Endothelial cell (in vitro differentiated cells): ENCODE measurements around the gene CCDC85B. TPM values are rescaled to one million over a fixed set of nuclear protein-coding genes. Genes with fewer than 3 reads are reported as not detected.

Experiments used
- DNase-seq: peaks from one replicate; pipeline ENCODE4 v3.0.0; 2021; ENCODE audit warnings: low spot score
- H3K27ac Mint-ChIP-seq: one replicate; pipeline ENCODE4 v1.8.0; 2021; ENCODE audit warnings: mixed read lengths, inconsistent platforms; ENCODE audit not compliant: unreplicated experiment
- H3K27me3 Mint-ChIP-seq: one replicate; pipeline ENCODE4 v1.8.0; 2021; ENCODE audit warnings: mild to moderate bottlenecking, moderate library complexity, mixed read lengths, inconsistent platforms; ENCODE audit not compliant: unreplicated experiment
- H3K36me3 Mint-ChIP-seq: one replicate; pipeline ENCODE4 v1.8.0; 2021; ENCODE audit warnings: mild to moderate bottlenecking, low read depth, mixed read lengths, inconsistent platforms; ENCODE audit not compliant: unreplicated experiment
- H3K4me1 Mint-ChIP-seq: one replicate; pipeline ENCODE4 v1.8.0; 2021; ENCODE audit warnings: mild to moderate bottlenecking, mixed read lengths, inconsistent platforms; ENCODE audit not compliant: unreplicated experiment
- H3K4me3 Mint-ChIP-seq: one replicate; pipeline ENCODE4 v1.8.0; 2021; ENCODE audit warnings: mild to moderate bottlenecking, mixed read lengths, inconsistent platforms; ENCODE audit not compliant: unreplicated experiment
- H3K9me3 Mint-ChIP-seq: one replicate; pipeline ENCODE4 v1.8.0; 2021; ENCODE audit warnings: mixed read lengths, inconsistent platforms; ENCODE audit not compliant: unreplicated experiment
- CTCF ChIP-seq: fragments of 200-600 bp; sonication (generic); IDR thresholded peaks from one replicate; pipeline ENCODE4 v1.5.0; 2021; ENCODE audit warnings: antibody characterized with exemption; ENCODE audit not compliant: unreplicated experiment
- total RNA-seq: library from RNA; stranded (reverse); fragmentation: NEBNext Ultra II Directional; extraction: Animal tissue kit (Norgen Biotek cat#: 25700); gene quantifications from one replicate; pipeline ENCODE4 v1.2.1, GENCODE V29; 2021; ENCODE audit not compliant: unreplicated experiment

Gene CCDC85B
- total RNA-seq, 1 donor from 2014 or later = 90.7 TPM

- TF ChIP-seq CTCF = no peak
- Mint-ChIP-seq H3K27me3 (peaks cover 12% of the 10 kb centered on the region), H3K27ac (no peak within 1 kb of the TSS), H3K4me1 (no peaks in the 10 kb centered on the region), H3K9me3 (no peaks in the 10 kb centered on the region), H3K4me3 (no peak within 1 kb of the TSS), H3K36me3 (peaks cover 4% of the 10 kb centered on the region)
- DNase-seq = no peak
Observed at GRCh38 chr11:65879617-65880016, 10.9 kb upstream of the CCDC85B start, which contains the start of gene CTSW. CTSW (plus strand) TSS chr11:65879837; CDS start chr11:65879855, 18 bp downstream.

- no peaks in the 10 kb centered on the region for H3K9me3 Mint-ChIP-seq
- no peak for TF ChIP-seq CTCF
Observed at GRCh38 chr11:65880027-65880426, 10.4 kb upstream of the CCDC85B start.

GRCh38 chr11:65880844-65881421 lies 9.5 kb upstream of the CCDC85B start:
- H3K4me3 Mint-ChIP-seq = no peak overlapping the region
- H3K4me1 Mint-ChIP-seq = no peaks in the 10 kb centered on the region
- no peak for DNase-seq
- H3K36me3 Mint-ChIP-seq = peaks cover 9% of the 10 kb centered on the region
- H3K27ac Mint-ChIP-seq = no peak overlapping the region
- TF ChIP-seq CTCF = no peak
- H3K9me3 Mint-ChIP-seq = no peaks in the 10 kb centered on the region
- peaks cover 12% of the 10 kb centered on the region for H3K27me3 Mint-ChIP-seq

More at GRCh38 chr11:65880027-65880426, 10.4 kb upstream of the CCDC85B start:
- peaks cover 7% of the 10 kb centered on the region for H3K36me3 Mint-ChIP-seq
- peaks cover 12% of the 10 kb centered on the region for H3K27me3 Mint-ChIP-seq
- no peak for DNase-seq
- H3K27ac Mint-ChIP-seq = no peak overlapping the region
- no peaks in the 10 kb centered on the region for H3K4me1 Mint-ChIP-seq
- H3K4me3 Mint-ChIP-seq = no peak overlapping the region

- TF ChIP-seq CTCF = no peak
- peaks cover 8% of the 10 kb centered on the region for H3K4me1 Mint-ChIP-seq
- no peak overlapping the region for H3K4me3 Mint-ChIP-seq
- peaks cover 11% of the 10 kb centered on the region for H3K27me3 Mint-ChIP-seq
- no peaks in the 10 kb centered on the region for H3K9me3 Mint-ChIP-seq
- DNase-seq = no peak
- peak overlapping the region; percentile 61 for H3K27ac Mint-ChIP-seq
- peaks cover 16% of the 10 kb centered on the region for H3K36me3 Mint-ChIP-seq
Observed at GRCh38 chr11:65882120-65883057, 8.1 kb upstream of the CCDC85B start.
